GM19438 (cell line): ENCODE measurements around the gene CCDC78.

Source experiments
- ATAC-seq: cut with Tn5 transposase; IDR thresholded peaks from one replicate; pipeline ENCODE4 v1.9.1; 2021; ENCODE audit warnings: low read depth; ENCODE audit not compliant: unreplicated experiment

CCDC78 gene

DNA sequence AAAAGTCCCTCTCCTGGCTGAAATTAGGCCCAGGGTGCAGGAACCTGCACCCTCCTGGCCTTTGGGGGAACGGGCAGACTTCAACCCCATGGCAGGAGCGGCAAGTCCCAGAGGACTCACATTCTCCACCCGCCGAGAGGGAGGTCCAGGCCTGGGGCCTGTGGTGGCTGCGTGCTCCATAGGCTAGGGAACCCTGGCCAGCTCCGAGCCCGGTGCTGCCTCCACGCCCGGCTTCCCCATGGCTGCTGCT, 130 bp downstream of the CCDC78 start:
- no peak for ATAC-seq

DNA sequence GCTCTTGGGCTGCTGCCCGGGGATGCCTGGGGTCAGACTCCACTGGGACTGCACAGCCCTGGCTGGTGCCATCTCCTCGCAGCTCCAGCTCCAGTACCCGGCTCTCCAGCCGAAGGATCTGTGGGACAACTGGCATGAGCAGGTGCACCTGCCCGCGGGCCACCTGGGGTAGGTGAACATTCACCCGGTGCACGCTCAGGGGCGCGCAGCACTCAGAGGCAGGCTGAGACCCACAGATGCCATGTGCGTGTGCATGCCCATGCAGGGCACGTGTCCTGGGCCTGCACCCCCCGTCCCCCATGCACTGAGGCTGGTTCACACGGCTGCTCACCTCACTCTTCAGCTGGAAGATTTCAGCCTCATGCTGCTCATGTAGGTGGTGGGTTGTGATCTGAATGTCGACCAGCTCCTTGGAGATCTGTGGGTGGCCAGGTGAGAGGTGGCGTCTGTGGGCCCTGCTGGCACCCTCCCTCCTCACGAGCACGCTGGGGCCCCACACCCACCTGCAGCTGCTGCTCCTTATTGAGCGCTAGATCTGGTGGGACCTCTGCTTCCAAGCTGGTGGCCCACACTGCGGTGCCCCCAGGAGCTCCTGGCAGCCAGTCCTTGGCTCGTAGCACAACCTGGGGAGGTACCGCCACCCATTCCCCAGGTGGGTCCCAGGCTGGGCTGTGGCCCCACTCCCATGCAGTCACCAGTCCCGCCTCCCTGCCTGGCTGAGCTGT, 618 bp downstream of the CCDC78 start:
- no peak for ATAC-seq

DNA sequence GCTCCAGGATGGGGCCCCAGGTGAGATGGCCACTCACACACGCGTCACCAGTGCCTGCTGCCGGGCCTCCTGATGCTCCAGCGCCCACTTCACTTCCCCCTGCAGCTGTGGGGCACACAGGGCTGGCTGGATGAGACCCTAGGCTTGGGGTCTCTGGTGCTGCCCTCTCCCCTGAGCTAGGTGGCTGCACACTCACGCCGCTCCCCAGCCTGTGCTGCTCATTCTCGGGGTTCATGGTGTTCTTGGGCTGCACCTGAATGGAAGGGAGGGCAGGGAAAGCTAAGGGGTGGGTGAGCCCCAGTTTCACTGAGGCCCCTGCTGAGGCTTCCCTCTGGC, 1.2 kb downstream of the CCDC78 start:
- no peak for ATAC-seq

DNA sequence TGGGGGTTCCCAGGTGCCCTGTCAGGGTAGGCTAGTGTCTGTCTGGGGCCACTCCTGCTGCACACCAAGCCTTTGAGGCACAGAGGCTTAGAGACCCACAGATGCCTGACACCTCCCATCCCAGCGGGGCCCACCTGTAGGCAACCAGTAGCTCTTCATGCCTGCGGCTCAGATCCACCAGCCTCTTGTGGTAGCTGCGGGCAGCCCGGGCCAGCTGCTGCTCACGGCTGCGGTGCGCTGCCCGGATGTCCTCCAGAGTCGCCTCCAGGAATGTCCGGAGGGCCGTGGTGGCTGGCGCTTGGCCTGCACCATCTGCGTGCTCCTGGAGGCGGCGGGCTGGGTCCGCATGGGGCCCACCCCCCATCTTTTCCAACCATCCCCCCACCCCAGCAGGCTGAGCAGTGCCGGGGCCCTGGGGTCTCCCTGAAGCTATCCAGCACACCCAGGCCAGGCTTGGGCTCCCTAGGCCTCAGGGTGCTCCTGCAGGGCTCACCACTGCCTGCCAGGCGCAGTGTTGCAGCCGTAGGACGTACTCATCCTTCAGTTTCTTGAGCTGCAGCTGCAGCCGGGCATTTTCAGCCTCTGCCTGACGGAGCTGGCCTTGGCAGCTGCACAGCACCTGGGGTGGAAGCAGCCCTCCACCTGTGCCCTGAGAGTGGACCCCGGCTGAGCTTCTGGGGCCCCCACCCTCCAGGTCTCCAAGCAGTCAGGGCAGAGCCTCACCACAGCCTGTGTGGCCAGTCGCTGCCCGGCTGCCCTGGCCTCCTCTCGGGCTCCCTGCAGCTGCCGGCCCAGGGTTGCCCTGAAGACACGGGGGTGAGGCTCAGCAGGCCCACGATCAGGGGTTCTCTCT, 1.8 kb downstream of the CCDC78 start:
- no peak for ATAC-seq

DNA sequence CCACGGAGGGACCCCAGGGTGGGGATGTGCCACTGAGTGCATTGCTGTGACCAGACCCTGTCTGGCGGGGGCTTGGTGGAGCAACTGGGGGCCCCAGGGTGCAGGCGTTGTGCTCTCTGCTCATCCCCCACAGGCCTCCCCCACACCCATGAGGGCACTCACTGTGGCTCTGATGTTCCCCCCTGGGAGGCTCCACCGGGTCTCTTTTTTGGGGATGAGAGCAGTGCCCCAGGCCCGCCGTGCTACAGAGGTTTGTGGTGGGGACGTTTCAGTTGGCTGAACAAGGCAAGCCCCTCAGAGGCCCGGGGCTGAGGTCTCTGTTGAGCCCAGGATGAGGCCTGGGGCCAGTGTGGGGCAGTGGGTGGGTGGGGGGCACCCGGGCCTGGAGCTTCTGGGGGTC, 2.5 kb downstream of the CCDC78 start:
- no peak for ATAC-seq

DNA sequence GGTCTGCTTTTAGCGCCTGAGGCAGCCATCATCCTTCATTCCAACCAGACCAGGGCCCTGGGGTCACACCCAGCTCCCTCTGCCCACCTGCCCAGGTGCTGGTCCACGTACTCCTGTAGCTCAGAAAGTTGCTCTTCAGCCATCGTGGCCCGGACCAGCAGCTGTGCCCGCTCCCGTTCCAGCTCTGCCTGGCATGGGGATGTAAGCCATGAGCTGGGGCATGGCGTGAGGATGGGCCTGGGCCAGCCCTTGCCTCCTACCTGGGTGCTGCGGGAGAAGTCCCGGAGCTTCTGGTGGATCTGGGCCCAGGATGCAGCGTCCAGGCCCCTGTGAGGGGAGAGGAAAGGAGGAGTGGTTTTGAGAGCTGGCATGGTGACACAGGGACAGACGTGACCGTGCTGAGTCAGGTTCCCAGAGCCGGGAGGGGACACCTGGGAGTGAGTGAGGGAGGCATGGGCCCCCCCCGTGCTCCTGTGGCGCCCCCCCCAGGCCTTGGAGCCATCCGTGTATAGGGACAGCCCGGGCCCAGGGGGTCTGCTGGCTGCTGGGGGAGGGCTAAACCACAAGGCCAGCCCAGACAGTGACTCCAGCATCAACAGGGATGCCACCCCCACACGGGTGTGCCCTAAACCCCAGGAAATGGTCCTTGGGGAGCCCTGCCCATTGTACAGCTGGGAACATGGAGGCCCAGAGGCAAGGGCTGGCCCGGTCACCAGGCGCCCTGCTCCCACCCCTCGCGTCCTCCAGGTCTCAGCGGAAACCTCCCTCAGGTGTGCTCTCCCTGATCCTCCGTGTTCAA, 3.2 kb downstream of the CCDC78 start:
- ATAC-seq, result no peak

DNA sequence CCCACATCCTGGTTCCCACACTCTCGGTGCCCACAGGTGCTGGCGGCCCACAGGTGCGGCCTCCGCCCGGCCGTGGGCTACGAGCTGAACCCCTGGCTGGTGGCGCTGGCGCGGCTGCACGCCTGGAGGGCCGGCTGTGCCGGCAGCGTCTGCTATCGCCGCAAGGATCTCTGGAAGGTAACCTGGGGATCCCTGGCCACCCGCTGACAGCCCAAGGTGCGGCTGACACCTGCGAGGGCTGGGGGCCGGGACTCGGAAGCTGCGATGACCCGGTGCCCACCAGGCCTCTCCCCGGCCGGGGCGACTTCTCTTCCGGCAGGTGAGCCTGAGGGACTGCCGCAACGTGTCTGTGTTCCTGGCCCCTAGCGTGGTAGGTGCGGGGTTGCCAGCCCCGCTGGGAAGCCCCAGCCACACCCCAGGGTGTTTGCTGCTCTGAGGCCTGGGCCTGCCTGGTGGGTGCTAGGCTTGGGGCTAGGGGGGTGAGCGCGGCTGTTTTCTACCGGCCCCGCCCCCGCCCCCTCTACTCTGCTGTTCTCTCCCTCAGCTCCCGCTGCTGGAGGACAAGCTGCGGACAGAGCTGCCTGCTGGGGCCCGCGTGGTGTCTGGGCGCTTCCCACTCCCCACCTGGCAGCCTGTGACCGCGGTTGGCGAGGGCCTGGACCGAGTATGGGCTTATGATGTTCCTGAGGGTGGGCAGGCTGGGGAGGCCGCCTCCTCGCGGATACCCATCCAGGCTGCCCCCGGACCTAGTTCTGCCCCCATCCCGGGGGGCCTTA, 4.3 kb downstream of the CCDC78 start:
- no peak for ATAC-seq

DNA sequence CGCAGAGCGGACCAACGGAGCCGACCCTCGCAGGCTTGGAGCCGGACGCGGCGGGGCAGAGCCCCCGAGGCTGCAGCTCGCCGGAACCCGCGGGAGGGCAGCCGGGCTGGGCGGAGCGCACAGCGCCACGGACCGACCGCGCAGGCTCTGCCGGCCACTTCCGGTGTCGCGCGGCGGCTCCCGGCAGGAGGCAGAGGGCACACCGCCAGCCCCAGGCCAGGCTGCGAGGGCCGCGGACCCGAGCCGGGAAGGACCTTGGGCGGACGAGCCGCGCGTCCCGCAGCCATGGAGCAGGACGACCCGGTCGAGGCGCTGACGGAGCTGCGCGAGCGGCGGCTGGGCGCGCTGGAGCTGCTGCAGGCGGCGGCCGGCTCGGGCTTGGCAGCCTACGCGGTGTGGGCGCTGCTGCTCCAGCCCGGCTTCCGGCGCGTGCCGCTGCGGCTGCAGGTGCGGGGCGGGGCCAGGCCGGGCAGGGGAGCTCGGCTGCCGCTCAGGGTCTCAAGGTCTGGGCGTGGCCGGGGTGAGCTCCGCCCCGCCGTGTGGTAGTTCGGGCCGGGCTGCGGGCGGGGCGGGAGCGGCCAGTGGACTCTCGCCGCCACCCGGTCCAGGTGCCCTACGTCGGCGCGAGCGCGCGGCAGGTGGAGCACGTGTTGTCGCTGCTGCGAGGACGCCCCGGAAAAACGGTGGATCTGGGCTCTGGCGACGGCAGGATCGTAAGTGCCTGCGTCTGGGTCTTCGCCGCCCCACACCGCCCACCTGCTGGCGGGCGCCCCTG, 5.1 kb downstream of the CCDC78 start, which contains the start of gene ANTKMT:
Gene ANTKMT, plus strand, starts transcription at position 157 of the 775 bp plus-strand sequence. Its CDS starts 129 bp downstream, at position 286.
- peak; percentile 64 for ATAC-seq

DNA sequence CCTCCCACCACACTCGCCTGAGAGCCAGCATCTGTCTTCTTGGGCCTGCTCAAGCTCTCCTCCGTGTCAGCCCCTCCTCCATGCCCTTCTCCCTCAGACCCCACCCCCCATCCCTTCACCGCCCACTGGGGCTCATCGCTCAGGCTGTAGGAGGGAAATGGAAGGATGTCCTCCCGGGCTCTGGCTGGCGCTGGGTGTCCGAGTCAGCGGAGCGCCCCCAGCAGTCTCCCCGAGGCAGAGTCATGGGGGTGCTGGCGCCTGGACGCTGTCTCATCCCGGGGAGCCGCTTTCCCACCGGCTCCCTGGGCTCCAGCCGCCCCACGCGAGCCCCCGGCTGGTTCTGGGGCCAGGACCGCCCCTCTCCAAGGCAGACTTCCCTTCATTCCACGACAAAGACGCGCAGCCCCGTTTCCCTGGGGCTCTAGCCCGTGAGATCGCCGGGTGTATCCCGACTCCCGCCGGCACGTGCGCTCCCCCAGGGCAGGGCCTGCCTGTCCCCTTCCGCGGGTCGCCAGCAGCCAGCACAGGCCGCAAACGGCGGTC, 5.7 kb downstream of the CCDC78 start:
- peak; percentile 28 for ATAC-seq

DNA sequence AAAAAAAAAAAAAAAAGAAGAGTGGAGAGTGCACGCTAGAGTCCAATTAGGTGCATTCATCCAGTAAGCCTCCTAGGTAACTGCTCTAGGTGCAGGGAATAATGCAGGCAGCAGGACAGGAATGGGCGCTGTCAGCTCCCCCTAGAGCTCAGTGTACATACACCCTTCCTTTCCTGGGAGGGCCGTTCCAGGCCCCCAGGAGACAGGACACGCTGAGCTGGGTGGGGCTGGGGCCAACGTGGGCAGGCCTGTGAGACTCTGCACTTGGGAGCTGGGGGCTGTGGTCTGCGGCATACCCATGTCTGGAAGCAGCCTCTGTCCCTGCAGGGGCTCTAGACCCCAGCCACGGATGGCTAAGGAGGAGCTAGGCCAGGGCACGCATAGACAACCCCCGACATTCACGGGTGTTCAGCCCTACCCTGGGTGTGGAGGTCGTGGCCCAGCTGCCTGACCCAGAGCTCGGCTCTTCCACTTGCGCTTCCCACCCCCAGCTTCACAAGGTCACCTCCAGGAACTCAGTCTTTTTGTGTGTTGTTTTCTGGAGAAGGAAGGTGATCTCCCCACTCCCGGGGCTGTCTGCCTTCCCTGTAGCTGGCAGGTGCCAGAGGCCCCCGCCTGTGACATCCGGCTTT, 6.3 kb downstream of the CCDC78 start:
- ATAC-seq, result peak; percentile 2

DNA sequence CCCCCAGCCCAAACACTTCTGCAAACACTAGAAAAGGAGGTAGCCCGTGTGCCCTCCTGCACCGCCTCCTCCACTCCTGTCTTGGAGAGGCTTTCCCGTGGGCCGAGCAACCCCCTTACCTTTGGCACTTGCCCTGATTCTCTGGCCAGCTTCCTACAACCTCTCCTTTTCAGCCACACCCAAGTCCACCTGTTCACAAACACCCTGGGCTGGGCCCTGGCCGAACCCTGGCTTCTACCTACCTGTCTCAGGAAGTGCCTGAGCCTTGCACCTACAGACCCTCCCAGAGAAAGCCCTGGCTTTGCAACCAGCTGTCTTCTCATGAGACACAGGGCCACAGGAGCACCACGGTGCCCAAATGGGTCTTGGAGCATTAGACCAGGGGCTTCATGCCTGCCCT, 7.3 kb downstream of the CCDC78 start:
- no peak for ATAC-seq

DNA sequence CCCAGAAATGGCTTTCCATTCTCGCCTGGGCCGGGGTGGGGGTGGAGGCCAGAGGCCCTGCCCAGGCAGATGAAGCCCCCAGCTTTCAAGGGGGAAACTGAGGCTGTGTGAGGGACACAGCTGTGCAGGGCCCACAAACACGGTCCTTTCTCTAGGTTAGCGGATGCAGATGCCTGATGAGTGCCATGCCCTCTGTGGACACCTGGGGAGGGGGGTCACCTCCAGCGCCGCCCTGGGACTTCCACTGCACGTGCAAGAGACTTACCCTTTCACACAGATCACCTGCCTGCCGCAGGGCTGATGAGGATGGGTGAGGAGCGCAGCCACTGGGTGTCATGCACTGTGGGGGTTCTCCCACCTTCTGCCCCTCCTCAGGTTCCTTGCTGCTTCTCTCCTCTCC, 7.9 kb downstream of the CCDC78 start:
- ATAC-seq, result no peak

DNA sequence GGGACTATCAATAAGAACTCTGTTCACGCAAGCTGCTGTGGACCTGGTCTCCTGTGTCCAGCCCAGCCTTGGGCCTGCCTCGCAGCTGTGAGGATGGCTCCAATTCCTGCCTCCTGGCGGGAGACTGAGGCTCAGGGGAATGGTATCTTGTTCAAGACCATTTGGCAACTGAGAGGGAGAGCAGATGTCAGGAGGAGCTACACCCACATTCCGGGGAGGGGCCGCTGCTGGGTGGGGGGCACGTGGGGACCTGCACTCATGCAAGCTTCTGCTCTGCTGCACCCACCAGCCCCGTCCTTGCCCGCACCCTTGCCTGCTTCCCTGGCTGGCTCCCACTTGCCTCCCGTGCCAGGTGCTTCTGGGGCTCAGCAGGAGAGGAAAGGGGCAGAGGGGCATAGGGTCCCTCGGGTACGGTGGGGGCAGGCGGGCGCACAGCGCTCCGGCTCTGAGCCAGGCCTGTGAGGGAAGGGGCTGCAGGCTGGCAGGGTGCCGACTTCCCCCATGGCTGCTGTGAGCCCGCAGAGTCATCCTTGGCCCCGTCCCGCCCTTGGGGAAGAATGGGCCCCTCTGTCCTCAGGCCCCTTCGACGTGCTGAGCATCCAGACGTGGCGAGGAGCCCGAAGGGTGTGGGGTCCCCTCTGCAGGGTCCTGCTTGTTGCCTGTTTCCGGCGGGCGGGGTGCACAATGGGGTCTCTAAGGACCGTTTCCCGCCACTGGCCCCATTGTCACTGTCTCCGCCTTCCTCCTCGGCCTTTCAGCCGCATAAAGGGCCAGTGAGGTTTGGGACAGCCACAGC, 8.6 kb downstream of the CCDC78 start:
- ATAC-seq, result no peak

DNA sequence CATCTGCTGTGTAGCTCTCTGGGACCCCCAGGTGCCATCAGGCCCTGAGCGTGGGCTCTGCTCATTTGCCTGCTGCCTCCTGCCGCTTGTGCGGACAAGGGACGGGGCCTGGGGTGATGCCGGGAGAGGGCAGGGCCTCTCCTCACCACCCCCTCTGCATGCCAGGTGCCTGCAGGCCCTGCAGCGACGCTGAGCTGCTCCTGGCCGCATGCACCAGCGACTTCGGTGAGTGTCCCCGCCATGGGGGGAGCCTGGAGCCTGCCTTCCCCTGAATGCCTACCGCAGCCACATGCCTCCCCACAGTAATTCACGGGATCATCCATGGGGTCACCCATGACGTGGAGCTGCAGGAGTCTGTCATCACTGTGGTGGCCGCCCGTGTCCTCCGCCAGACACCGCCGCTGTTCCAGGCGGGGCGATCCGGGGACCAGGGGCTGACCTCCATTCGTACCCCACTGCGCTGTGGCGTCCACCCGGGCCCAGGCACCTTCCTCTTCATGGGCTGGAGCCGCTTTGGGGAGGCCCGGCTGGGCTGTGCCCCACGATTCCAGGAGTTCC, 9.4 kb downstream of the CCDC78 start:
- ATAC-seq, result no peak

DNA sequence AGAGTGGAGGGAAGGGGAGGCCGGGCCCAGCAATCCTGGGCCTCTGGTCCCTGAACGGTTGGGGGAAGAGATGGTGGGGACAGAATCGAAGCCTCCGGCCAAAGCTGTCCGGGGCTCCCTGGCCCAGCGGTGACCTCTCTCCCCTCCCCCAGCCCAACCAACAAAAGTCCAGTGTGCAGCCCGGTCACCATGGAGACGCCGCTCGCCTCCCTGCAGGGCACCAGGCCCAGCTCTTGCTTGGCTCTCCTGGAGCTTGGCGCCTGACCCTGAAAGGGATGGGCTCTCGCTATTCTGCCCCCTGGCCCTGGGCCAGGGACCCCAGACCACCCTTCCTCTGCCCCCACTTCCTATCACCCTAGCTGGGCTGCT, 10.1 kb downstream of the CCDC78 start:
- ATAC-seq, result no peak

DNA sequence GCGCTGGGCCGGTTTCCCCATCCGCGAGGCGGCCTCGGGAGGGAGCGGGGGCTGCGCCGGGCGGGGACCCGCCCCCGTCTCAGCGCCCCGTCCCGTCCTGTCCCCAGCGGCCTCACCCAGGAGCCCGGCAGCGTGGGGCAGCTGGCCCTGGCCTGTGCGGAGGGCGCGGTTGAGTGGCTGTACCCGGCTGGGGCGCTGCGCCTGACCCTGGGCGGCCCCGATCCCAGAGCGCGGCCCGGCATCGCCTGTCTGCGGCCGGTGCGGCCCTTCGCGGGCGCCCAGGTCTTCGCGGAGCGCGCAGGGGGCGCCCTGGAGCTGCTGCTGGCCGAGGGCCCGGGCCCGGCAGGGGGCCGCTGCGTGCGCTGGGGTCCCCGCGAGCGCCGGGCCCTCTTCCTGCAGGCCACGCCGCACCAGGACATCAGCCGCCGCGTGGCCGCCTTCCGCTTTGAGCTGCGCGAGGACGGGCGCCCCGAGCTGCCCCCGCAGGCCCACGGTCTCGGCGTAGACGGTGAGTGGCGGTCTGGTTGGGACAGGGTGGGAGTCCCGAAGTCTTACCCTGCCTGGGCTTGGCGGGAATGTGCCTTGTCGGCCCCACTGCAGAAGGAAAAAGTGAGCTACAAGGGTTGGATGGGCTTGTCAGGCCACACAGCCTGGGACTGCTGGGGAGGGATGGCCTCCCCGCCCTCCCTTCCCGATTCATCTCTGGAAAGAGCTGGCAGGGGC, 10.6 kb downstream of the CCDC78 start:
- no peak for ATAC-seq
